Kidney glomerular epithelial cell (primary cell): ENCODE results near the gene MORN1.

Experiments
- DNase-seq: peaks from one replicate; lab custom pipeline; 2025; lab: John Stamatoyannopoulos, UW

Gene MORN1

GRCh38 chr1:2404890-2405511 lies 13.6 kb upstream of the MORN1 start:
- no peak for DNase-seq

DNA sequence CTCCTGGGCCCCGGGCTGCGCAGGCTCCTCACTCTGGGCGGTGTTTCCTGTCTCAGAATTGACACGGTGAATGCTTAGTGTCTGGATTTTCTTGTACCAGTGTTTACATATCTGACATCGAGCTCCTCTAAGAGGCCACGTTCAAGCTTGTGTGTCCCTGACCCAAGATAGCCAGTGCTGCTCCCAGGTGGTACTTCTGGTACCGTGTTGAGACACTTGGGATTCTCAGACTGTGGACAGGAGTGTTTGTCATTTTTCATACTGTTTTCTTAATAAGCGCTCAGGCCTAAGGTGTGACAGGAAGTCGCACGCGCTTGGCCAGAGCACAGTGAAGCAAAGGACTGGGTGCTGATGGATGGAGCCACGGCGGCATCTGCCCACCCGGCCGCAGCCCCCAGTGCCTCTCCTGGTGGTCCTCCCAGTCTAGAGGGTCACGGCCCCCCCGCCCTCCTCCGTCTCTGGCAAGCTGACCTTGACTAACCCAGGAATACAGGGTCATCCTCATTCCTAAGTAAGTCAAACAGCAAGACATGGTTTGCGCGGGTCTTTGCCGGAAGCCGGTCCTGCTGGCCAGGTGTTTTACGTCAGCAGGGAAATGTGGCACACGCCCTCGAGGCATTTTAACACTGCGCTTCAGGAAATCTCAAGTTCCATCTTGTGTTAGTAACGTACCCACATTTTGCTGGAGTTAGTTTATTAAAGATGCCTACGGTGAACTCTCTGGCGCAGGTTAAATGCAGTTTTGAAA lies 13.0 kb upstream of the MORN1 start:
- no peak for DNase-seq

- DNase-seq, result no peak
These were observed 11.9 kb upstream of the MORN1 start for GRCh38 chr1:2403273-2403672.

GRCh38 chr1:2402420-2402819 lies 11.1 kb upstream of the MORN1 start:
- DNase-seq, result no peak

- no peak for DNase-seq
These were observed 9.7 kb upstream of the MORN1 start for GRCh38 chr1:2400950-2401649.

- no peak for DNase-seq
These were observed 9.2 kb upstream of the MORN1 start for GRCh38 chr1:2400576-2400909.

DNA sequence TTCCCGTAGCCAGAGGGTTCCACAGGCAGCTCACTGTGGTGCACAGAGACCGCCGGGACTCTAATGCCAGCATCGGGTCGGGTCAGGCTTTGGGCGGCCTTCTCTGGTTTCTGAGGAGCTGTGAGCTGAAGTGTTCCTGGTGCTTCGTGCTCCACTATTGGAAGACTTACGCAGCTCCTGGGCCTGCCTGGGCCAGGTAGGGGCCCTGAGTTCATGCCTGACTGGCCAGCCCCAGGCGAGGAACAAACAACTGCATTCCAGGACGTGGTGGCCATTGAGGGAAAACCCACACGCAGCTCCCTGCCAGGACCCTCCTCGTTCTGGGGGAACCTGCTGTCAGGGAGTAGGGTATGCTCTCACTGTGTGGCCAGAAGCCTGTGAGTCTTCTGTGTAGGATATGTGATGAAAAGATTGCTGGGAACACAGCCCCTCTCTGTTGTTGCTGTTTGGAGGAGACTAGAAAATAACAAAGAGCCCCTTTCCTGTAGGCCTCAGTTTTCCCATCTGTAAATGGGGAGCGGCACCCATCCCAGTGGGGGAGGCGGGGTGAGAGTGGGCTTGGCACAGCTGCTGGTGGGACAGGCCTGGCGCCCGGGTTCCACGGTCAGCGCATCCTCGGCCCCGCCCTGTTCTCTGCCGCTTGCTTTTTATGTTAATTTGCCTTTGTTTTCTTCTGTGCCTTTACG lies 8.7 kb upstream of the MORN1 start:
- no peak for DNase-seq

GRCh38 chr1:2398871-2399270 lies 7.5 kb upstream of the MORN1 start:
- no peak for DNase-seq

DNA sequence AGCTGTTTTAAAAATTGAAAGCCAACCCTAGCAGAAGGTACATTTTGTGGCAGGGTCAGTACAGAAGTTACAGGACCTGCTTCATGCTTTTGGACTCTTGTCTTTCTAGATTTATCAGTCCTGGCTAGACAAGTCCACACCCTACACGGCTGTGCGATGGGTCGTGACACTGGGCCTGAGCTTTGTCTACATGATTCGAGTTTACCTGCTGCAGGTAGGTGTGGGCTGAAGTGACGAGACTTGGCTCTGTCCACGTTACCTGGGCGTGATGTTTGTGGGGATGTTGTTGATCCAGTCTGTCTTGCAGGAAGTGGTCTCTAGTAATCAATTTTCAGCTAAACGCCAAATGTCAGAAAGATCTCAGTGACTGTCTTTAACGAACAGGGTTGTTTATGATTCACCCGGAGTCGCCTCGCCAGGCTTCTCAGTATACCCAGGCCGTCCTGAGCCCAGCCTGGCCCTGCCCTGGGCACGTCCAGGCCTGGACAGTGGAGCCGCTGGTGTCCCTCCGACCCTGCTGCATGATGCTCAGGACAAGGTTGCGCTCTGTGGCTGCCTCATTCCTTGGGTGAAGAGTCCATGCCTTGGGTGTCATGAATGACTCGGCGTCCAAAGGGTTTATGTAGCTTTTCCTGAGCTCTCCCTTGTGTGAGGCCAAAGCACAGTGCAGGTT lies 5.8 kb upstream of the MORN1 start:
- DNase-seq, result no peak

- DNase-seq, result no peak
These were observed 5.1 kb upstream of the MORN1 start for GRCh38 chr1:2396476-2396875.

DNA sequence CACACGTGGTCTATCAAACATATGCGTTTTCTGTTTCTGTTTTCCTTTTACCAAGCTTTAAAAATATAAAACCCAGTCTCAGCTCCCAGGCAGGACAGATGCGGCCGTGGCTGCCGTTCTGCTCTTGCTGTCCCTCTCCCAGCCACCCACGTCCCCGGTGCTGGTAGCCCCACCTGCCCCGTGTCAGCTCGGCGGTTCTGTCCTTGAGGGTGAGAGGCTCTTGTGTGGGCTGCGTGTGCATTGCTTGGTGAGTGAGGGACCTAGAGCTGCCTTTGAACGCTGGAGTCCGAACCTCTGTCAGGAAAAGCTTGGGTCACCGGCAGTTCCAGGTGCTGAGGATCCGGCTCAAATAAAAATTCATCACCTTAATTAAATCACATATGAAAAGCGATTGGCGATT lies 4.7 kb upstream of the MORN1 start:
- no peak for DNase-seq

GRCh38 chr1:2395245-2395644 lies 3.9 kb upstream of the MORN1 start:
- no peak for DNase-seq

DNA sequence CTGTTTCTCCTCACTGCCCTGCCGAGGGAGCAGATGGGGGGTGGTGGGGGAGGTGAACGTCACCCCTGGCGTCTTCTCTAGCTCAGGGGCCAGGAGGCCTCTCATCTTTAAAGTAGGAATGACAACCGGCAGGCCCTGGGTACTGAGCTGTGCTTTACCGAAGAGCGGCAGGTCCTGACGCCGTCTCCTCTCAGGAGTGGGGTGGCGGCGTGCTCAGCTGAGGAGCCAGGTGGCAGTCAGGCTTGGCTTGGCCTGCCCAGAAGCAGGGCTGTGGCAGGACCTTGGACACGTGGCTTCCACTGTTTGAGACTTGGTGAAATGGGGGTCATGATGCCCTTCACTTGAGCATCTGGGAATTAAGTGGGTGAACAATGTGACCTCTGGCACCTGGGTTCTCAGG lies 3.4 kb upstream of the MORN1 start:
- DNase-seq, result no peak

- DNase-seq, result no peak
These were observed 2.9 kb upstream of the MORN1 start for GRCh38 chr1:2394220-2394619.

DNA sequence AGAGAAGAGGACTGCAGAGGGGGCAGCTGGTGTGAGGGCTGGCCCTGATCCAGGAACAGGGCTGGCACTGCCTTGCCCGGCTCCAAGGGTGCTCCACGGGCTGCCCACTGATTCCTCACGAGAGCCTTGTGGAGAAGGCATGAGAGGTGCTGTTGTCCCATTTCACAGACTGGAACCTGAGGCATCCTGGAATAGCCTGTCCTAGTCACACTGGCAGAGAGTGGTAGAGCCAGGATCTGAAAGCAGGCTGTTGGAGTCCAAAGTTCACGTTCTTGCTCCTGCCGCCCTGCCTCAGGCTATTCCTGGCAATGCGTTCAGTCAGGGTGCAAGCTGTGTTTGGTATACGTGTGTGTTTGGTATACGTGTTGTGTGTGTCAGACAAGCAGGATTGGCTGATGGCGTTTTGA lies 2.1 kb upstream of the MORN1 start:
- DNase-seq, result no peak

DNA sequence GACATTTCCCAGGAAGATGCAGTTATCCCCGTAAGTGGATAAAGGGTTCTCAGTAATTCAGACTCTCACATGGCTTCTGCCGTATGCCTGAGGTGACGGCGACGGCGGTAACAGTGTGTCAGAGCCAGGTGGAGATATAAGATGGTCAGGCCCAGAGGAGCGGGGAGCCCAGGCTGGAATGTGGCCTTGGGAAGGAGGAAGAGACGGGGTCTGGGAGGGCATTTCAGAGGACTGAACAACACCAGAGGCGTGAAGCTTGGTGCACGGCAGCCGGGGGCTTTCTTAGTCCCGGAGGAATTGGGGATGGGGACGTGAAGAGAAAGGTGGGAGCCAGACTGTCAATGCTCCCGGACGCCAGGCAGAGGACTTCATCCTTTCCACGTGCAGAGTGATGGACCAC lies 1.3 kb upstream of the MORN1 start:
- no peak for DNase-seq

DNA sequence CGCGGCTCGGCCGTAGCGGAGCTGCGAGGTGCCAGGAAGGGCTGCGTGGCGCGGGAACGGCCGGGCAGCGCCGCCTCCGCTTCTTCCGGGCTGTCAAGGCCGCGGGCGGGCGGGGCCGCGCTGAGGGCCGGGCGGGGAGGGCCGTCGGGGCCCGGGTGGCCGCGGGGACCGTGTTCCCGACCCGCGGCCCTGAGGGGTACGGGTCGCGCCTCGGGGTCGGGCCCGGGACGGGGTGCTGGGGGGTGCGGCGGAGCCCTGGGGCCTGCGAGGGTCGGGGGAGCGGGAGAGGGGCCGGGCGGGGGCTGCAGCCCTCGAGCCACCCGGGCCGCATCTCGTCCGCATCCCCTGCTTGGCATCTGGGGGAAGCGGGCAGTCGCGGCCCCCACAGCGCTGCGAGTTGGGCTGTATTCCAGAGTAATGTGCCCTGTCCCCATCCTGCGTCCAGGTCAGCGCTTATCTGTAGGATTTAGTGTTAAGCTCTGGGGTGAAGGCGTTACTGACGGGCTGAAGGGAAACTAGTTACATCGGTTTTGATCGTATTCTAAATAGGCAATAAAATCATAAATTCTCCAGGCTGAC lies 666 bp upstream of the MORN1 start:
- DNase-seq, result no peak

DNA sequence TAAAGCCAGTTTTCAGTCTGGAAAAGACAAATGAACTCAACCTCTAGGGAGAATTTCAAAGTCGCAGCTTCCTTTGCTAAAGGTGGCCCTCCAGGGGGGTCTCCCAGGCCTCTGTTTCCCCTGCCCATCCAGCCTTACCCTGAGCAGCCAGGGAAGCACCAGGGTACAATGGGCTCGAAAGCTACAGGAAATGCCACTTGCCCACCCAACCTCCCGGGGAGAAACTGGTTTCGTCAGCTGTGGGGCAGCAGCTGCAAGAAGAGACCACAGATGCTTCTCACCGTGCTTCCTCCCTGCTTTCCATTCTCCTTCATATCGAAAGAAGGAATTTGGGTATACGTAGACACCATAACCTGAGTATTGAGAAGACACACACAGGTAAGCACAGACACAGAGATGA lies 1.7 kb downstream of the MORN1 start:
- DNase-seq, result no peak

DNA sequence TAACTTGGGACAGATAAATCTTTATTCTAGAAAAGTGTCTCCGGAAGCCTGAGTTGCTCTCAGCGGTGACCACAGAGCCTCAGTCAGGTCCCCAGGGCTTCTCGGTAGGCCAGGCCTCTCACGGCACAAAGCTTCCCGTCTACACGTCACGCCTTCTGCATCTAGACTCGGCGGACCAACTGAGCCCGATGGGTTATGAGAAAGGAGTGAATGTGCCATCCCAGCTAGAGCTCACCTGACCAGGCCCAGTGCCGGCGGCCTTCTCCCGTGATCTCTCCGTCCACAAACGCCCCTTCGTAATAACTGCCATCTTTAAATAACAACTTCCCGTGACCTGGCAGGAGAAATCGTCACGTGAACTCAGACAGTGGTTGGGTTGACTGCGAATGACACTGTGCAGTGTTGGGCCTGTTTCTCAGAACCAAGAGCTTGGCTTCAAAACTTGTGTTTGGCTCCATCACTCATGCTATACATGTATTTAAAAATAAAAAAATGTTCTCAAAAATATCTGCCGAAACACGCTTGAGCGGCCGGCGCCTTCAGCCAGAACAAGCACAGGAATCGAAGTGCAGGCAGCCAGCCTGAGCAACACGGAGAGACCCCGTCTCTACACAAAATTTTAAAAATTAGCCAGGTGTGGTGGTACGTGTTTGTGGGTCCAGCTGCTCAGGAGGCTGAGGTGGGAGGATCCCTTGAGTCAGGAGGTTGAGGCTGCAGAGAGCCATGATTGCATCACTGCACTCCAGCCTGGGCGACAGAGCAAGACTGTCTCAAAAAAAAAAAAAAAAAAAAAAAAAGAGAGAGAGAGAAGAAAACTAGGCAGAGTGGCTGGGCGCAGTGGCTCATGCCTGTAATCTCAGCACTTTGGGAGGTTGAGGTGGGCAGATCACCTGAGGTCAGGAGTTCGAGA lies 3.1 kb downstream of the MORN1 start:
- DNase-seq, result no peak

DNA sequence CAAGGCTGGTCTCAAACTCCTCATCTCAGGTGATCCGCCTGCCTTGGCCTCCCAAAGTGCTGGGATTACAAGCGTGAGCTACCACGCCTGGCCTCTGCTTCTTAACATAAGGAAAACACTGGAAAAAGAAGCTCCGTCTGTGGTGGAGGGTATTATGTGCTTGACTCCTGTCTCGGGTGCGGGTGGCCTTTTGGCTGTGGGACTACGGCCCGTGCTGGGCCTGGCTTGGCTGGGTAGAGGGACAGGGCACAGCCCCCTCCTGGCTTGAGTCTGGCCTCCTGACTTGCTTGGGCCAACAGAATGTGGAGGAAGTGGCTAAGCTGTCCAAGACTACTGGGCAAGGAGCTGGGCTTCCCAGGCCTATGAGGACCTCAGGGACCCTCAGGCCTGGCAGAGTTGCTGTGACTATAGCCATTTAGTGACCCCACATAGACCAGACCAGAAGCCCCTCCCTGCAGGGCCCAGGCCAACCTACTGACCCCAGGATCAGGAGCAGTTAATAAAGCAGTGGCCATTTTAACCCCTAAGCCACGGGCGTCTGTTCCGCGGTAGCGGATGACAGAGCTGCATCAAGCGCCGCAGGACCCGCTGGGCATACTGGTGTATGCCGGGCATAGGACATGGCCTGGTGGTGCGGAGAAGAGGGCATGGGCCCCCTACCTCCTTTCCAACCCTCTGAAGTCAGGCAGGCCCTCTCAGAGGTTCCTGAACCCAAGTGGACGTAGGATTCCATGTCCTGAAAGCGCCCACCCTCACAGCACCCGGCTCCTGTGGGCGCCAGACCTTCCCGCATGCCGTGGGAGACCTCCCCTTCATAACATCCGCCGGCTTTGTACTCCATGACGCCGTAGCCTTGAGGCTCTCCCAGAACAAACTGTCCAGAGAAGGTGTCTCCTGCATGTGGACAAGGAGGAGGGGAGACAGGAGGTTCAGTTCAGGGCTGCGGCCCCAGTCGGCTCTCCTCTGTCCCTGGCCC lies 4.4 kb downstream of the MORN1 start:
- no peak for DNase-seq
